AG20443 (cell line): ENCODE measurements around the gene CACNA2D3.

Source experiments
- DNase-seq: peaks from one replicate; pipeline ENCODE4 v3.0.0; 2012; ENCODE audit warnings: low spot score, mixed read lengths

CACNA2D3 gene

GRCh38 chr3:54850484-54851018, 728.2 kb downstream of the CACNA2D3 start:
- no peak for DNase-seq

GRCh38 chr3:54853573-54854404, 731.4 kb downstream of the CACNA2D3 start:
- DNase-seq, result peak; percentile 94

DNA sequence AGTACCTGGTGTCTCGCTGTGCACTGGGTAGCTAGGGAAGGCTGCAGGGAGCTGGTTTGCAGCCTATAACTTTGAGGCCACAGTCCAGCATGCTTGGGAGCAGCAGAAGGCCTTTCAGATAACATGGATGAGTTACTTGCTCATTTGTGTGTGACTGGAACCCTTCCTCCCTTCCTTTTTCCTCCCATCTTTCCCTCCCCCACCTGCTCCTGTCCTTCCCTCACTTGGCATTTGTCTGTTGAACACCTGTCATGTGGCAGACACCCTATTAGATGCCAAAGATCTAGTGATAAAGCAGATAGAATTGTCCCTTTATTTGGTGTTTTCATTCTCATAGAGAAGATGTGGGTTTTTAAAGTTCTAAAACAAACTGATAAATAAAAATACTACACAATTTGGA, 733.9 kb downstream of the CACNA2D3 start:
- no peak for DNase-seq

GRCh38 chr3:54857343-54857742, 735.0 kb downstream of the CACNA2D3 start:
- no peak for DNase-seq

GRCh38 chr3:54858093-54858785, 735.9 kb downstream of the CACNA2D3 start:
- peak; percentile 32 for DNase-seq

DNA sequence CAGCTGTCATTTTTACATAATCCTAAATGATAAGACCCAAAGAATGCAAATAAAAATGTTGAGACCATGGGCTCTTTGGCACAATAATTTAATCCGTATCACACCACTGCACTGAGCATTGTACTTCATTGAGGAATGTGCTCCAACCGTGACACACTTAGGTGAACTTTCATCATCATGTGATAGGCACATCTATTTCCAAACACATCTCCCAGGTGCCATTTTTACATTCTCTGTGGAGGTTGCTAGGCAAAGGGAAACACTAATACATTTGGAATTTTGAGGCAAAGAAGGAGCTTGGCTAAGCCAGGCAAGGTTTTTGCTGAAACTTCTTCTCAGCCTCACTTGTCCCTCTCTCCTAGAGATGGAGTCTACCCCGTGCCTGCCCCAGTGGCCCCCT, 736.8 kb downstream of the CACNA2D3 start:
- peak; percentile 67 for DNase-seq

GRCh38 chr3:54861248-54862067, 739.1 kb downstream of the CACNA2D3 start:
- DNase-seq, result peak; percentile 68

- DNase-seq, result peak; percentile 28
Observed at GRCh38 chr3:54862526-54862925, 740.2 kb downstream of the CACNA2D3 start.

GRCh38 chr3:54863366-54863765, 741.0 kb downstream of the CACNA2D3 start:
- DNase-seq, result peak; percentile 37

DNA sequence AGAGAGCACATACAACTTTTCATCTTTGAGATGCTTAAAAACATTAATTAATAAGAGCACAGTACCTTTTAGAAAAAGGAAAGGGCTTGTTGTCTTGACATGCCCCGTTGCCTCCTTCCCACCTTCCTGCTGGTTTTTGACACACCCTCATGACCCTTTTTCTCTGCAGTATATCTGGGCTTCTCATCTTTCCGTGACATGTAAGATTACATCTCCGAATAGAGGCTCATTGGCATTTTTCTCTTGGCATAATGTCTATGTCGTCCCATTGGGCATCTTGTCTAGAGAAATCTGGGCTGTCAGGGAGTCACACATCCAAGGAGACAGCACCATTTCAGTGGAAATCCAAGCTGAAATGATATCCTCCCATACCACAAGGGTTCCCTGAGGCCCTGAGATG, 741.4 kb downstream of the CACNA2D3 start:
- DNase-seq, result no peak

- no peak for DNase-seq
Observed at GRCh38 chr3:54865316-54865715, 743.0 kb downstream of the CACNA2D3 start.

DNA sequence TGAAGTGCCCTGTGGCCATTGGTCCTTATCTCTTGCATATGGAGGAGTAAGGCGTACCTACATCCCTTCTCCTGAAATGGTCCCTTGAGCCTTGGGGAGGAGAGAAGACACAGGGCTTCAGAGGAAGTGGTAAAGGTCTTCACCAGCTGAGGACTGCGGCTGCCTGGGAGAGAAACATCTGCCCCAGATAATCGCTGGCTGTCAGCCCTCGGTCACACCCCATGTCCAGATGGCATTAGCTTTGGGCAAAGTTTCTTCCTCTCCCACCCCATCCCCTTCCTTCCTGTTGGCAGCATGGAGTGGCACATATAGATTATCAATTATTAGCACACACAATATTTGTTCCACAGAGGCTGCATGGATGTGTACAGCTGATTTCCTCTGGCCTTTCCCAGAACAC, 743.9 kb downstream of the CACNA2D3 start:
- no peak for DNase-seq

- DNase-seq, result peak; percentile 89
Observed at GRCh38 chr3:54870423-54870822, 748.1 kb downstream of the CACNA2D3 start.

GRCh38 chr3:54871867-54872266, 749.5 kb downstream of the CACNA2D3 start:
- DNase-seq, result no peak

GRCh38 chr3:54873059-54874010, 751.0 kb downstream of the CACNA2D3 start:
- no peak for DNase-seq

GRCh38 chr3:54874816-54875556, 752.6 kb downstream of the CACNA2D3 start:
- DNase-seq, result no peak

DNA sequence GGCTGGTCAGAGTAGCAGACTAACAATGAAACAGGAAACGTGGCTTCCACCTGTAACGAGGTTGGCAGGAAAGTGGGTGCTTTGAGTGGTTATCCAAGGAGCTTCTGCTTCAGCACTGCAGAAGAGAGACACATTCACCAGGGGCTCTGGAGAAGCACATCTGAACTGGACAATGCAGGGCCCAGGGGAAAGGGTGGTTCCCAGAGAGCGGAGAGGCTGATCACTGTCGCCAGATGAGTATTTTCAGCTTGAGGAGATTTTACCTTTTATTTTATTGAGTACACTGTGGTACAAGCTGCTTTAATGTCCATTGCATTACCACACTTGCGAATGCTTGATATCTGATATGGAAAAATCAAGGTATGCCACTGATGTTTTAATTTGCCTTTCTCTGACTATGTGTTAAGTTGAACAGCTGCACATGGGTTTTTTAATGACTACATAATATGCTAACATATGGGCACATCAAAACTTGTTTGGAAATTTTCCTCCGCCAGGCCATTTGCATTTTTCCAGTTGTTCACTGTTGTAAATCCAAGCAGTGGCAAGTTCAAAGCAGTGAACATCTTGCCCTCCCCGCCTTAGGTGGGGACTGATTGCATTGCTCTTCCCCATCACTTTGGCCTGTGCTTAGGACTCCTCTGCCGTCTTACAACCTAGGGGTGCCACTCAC, 753.4 kb downstream of the CACNA2D3 start:
- no peak for DNase-seq

DNA sequence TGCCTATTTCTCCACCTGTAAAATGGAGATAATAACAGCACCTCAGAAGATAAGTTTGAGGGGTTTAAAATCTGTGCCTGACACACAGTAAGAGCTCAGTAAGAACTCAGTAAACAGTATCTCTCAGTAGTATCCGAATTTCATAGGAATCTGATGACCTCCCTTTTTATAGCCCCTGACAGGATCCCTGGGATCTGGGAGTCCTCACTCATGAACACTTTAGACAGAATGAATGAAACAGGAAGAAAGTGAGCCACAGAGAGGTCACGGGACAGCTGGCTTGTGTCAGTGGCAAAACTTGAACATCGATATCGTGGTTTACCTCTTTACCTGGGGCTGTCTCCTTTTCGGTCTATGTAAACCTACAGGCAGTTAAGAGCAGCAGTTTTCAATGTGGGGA, 754.3 kb downstream of the CACNA2D3 start:
- no peak for DNase-seq

DNA sequence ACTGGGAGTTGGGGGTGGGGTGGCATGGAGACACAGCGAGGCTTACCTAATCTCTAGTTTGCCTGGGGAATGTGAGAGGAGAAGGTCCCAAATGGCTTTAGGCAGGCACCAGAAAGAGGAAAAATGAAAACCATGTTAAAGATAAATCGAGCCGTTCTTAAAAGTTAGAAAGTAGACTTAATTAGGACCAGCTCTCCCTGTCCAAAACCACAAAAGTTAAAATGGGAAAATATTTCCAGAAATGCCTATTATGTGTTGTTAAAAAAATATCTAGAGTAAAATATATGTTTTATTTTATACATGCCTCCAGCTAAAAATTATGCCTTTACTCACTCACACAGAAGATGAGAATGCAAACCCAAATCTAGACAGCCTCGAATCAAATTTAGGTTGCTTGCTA, 755.4 kb downstream of the CACNA2D3 start:
- no peak for DNase-seq

GRCh38 chr3:54878145-54878544, 755.8 kb downstream of the CACNA2D3 start:
- peak; percentile 40 for DNase-seq
